Lung (tissue), 12 donors: ENCODE results near the gene SNRNP70. TPM values are rescaled to one million over a fixed set of nuclear protein-coding genes. Genes with fewer than 3 reads are reported as not detected.

Experiments
- ATAC-seq: fragments of 200-7000 bp; cut with Tn5 transposase; one replicate; pipeline ENCODE4 v1.9.1; 2020; ENCODE audit warnings: moderate number of reproducible peaks; ENCODE audit not compliant: insufficient read depth, low FRiP score
- DNase-seq, 3 donors: peaks; one replicate each; pipeline ENCODE4 v3.0.0-alpha.2; 2013 to 2017
- H3K27ac ChIP-seq, 2 donors: one replicate each; pipeline ENCODE4 v1.5.1; 2013; ENCODE audit warnings: mild to moderate bottlenecking in 2 of 2, moderate library complexity in 2 of 2, control low read depth in 1 of 2, inconsistent platforms in 1 of 2, low read depth in 1 of 2, low read length in 1 of 2
- H3K27me3 ChIP-seq, 3 donors: one replicate each; pipeline ENCODE4 v1.5.1; 2013; ENCODE audit warnings: low read length in 2 of 3; ENCODE audit not compliant: control insufficient read depth in 3 of 3, insufficient read depth in 3 of 3
- H3K36me3 ChIP-seq, 4 donors: one replicate each; pipeline ENCODE4 v1.5.1; 2013; ENCODE audit warnings: low read length in 4 of 4, mild to moderate bottlenecking in 1 of 4, moderate library complexity in 1 of 4; ENCODE audit not compliant: control insufficient read depth in 4 of 4, insufficient read depth in 4 of 4
- H3K4me1 ChIP-seq, 5 donors: one replicate each; pipeline ENCODE4 v1.5.1; 2013; ENCODE audit warnings: low read length in 5 of 5, mild to moderate bottlenecking in 2 of 5, moderate library complexity in 1 of 5; ENCODE audit not compliant: control insufficient read depth in 5 of 5, insufficient read depth in 5 of 5
- H3K4me3 ChIP-seq: one replicate; pipeline ENCODE4 v1.5.1; 2013; ENCODE audit warnings: mild to moderate bottlenecking, control low read depth, moderate library complexity
- H3K9ac ChIP-seq, 2 donors: one replicate each; pipeline ENCODE4 v1.5.1; 2013; ENCODE audit warnings: low read length in 2 of 2, control low read depth in 1 of 2; ENCODE audit not compliant: insufficient read depth in 1 of 2
- H3K9me3 ChIP-seq, 4 donors: one replicate each; pipeline ENCODE4 v1.5.1; 2013; ENCODE audit warnings: low read length in 3 of 4, mild to moderate bottlenecking in 1 of 4, moderate library complexity in 1 of 4; ENCODE audit not compliant: control insufficient read depth in 4 of 4, insufficient read depth in 3 of 4
- CTCF ChIP-seq: IDR thresholded peaks from 2 replicates; pipeline ENCODE4 v1.5.1; 2012; ENCODE audit warnings: mild to moderate bottlenecking; ENCODE audit errors: control extremely low read depth, extremely low read depth
- WGBS, 2 donors: extraction: QIAGEN DNeasy Blood & Tissue Kit; methylation state at CpG; one replicate each; pipeline ENCODE4 v1.1.7; 2013; 5-methylcytosine and 5-hydroxymethylcytosine counted together
- polyA plus RNA-seq, 2 donors: library from polyadenylated mRNA; stranded (reverse); fragments of 200-250 nt; gene quantifications; one replicate each; pipeline ENCODE4 v1.2.1, GENCODE V29; 2013
- total RNA-seq, 2 donors: library from RNA; depleted of rRNA in 1 of 2; stranded (reverse); fragments of >200 nt in 1 of 2; gene quantifications; one replicate each; pipeline ENCODE4 v1.2.1, GENCODE V29; 2014 to 2021
- donor health status: control.
- donor health status: control.
- donor health status: Bipolar disorder and iron deficiency.
- donor health status: healthy.
- donor health status: DM: yes; HTN: yes; CAD: no.

The SNRNP70 gene
- total and polyA plus RNA-seq, 4 donors, result 143 to 251 (median 180) TPM

DNA sequence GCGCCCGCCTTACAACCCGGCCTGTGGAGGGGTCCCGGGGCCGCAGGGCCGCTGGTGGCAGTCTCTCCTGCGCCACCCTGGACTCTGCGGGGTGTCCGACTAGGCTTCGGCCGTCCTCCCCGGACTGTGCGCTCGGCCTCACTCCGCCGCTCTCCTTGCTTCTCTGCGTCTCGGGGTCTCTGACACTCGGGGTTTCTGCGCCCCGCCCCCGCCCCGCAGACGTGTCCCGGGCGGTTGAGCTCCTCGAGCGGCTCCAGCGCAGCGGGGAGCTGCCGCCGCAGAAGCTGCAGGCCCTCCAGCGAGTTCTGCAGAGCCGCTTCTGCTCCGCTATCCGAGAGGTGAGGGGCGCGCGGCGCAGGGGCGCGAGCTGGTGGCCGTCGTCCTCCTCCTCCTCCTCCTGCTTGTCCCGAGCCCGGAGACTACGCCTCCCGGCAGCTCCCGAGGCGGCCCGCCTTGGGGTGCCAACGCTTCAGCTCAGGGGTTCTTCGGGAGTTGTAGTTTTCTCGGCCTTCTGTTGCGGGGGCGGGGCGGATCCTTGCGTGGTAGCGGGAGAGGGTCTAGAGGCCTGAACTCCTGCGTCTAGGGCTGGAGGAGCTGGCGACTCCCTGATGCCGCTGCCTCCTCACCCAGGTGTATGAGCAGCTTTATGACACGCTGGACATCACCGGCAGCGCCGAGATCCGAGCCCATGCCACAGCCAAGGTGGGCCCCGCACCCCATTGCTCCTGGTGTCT, 29.5 kb downstream of the SNRNP70 start:
- H3K36me3 ChIP-seq, result no peaks in the 10 kb centered on the region
- no peak for TF ChIP-seq CTCF
- H3K9me3 ChIP-seq, result no peaks in the 10 kb centered on the region
- H3K4me1 ChIP-seq, result peaks cover 0 to 19% (median 8%) of the 10 kb centered on the region in 5 donors
- H3K4me3 ChIP-seq, result peak overlapping the region; percentile 78
- ATAC-seq, result no peak
- H3K9ac ChIP-seq, result no peak overlapping the region
- WGBS, 2 donors, result 10% methylated on average over 68 of the region's 68 CpGs
- DNase-seq, result peak; percentile 81 to 83 (median 83)
- H3K27ac ChIP-seq, result peak overlapping the region; percentile 11 to 63
- H3K27me3 ChIP-seq, result no peaks in the 10 kb centered on the region

DNA sequence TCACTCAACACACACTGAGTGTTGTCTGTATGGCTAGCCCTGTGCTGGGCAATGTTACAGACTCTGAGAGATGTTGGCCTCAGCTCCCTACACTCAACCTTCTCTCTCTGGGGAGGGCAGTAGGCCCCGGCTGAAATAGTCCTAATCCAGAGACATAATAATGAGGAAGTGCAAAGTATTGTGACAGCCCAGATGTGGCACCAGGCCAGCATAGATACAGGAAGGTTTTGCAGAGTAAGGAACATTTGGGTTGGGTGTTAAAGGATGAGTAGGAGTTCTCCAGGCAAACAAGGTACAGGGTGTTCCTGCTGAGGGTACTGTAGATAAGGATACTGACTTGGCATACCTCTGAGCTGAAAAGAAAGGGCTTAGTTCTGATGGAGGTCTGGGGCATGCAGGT, 31.3 kb downstream of the SNRNP70 start:
- no peaks in the 10 kb centered on the region for H3K36me3 ChIP-seq
- no peaks in the 10 kb centered on the region for H3K9me3 ChIP-seq
- no peak overlapping the region for H3K9ac ChIP-seq
- TF ChIP-seq CTCF, result no peak
- peaks cover 0 to 10% (median 0%) of the 10 kb centered on the region in 3 donors for H3K27me3 ChIP-seq
- ATAC-seq (no peak), DNase-seq (no peak)
- H3K4me3 ChIP-seq, result no peak overlapping the region
- no peak overlapping the region for H3K27ac ChIP-seq
- 10 to 47% methylated on average over 1 of the region's 1 CpG for WGBS, 2 donors
- peaks cover 0 to 21% (median 8%) of the 10 kb centered on the region in 5 donors for H3K4me1 ChIP-seq

DNA sequence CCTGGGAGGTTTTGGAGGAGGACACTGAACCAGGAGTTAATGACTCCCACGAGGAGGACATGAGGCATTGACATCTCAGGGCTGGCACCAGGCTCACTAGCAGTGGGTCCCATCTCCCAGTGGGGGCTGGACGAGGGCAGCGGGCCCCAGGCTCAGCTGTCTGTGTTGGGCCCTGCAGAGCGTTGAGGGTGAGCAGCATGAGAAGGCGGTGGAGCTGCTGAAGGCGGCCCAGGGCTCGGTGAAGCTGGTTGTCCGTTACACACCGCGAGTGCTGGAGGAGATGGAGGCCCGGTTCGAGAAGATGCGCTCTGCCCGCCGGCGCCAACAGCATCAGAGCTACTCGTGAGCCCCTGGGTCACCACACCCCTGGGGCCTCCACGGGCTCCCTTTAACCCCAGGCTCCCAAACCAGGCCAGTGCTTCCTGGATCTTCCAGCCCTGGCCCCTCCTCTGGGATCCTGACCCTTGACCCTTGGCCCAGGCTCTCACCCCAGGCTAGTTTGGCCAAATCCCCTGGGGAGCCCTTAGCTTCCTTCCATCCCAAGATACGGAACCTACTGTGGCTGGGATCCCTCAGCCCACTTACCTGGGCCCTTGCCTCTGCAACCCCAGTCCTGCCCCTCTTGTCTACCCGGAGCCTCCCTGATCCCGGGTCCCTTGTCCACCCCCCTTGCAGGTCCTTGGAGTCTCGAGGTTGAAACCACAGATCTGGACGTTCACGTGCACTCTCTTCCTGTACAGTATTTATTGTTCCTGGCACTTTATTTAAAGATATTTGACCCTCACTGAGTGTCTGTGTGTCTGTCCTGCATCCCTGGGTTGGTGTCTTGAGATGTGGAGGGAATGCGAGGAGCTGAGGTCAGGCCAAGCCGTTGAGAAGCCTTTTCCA, 32.7 kb downstream of the SNRNP70 start:
- peaks cover 0 to 21% (median 8%) of the 10 kb centered on the region in 5 donors for H3K4me1 ChIP-seq
- H3K27ac ChIP-seq, result peak overlapping the region; percentile 94 to 98
- peak overlapping the region; percentile 44 for H3K4me3 ChIP-seq
- no peak for TF ChIP-seq CTCF
- H3K36me3 ChIP-seq, result no peaks in the 10 kb centered on the region
- 68 to 70% methylated on average over 26 of the region's 26 CpGs for WGBS, 2 donors
- H3K9ac ChIP-seq, result no peak overlapping the region
- ATAC-seq, result no peak
- peaks cover 0 to 12% (median 0%) of the 10 kb centered on the region in 3 donors for H3K27me3 ChIP-seq
- no peak for DNase-seq
- no peaks in the 10 kb centered on the region for H3K9me3 ChIP-seq
